ENCODE measurements around the gene NECAP2. TPM values are rescaled to one million over a fixed set of nuclear protein-coding genes. Genes with fewer than 3 reads are reported as not detected.
A peak's percentile ranks its signal among the peaks of the same experiment; 100 is the strongest.

The NECAP2 gene
- total RNA-seq, 2 experiments from 2014 or later = 76.4 to 82.0 TPM

DNA sequence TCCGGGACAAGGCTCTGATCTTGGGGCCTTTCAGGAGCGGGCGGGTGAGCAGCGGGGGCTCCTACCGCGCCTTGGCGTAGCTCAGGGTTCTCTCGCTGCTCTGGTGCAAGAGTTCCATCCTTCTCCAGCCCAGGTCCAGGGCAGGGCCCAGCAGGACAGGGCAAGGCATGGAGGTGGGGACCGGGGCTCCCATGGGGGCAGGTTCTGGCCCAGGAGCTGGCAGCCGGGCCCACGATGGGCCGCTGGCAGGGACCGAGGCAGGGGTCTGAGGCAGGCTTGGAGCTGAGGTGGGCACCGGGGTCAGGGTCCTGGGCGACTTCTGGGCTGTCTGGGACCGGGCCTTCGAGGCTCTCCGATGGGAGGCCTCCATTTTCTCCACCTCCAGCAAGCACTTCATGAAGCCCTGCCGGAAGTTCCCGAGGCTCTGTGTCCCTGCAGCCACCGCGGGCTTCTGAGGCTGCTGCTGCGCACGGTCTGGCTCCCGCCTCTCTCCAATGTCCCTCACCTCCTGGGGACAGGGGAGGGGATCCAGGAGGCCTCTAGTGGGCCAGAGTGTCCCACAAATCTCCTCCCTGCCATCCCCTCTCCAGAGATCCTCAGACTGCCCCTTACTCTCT, 30.9 kb upstream of the NECAP2 start:
- Mint-ChIP-seq H3K27ac (no peak overlapping the region), H3K9me3 (no peaks in the 10 kb centered on the region), H3K4me3 (no peak overlapping the region), H3K27me3 (no peaks in the 10 kb centered on the region), H3K4me1 (ENCODE audit: low read depth) (no peaks in the 10 kb centered on the region), H3K36me3 (no peaks in the 10 kb centered on the region)
- CTCF ChIA-PET = no interaction called here
- intact Hi-C loops (cut with micrococcal nuclease) = no loop called here
- POLR2A ChIA-PET = no interaction called here
- no peak for DNase-seq

DNA sequence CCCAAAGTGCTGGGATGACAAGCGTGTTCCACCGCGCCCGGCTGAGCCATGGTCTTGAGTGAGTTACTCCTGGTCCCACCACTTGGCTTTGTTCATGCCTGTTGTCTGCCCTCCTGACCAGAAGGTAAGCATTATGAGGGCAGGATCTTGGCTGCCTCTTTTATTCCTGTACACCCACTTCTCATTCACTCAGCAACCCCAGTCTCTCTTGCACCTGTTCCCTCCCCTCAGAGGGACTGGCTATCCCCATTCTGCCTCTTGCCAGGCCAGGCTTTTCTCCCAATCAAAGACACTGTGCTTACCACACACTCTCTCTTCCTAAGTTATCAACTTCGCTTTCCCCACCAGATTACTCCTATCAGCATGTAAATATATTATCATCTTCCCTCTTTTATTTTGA, 29.7 kb upstream of the NECAP2 start:
- ChIA-PET POLR2A (no interaction called here), CTCF (no interaction called here)
- Mint-ChIP-seq H3K9me3 (no peaks in the 10 kb centered on the region), H3K27me3 (no peaks in the 10 kb centered on the region), H3K27ac (no peak overlapping the region), H3K4me3 (no peak overlapping the region), H3K36me3 (no peaks in the 10 kb centered on the region), H3K4me1 (ENCODE audit: low read depth) (no peaks in the 10 kb centered on the region)
- no peak for DNase-seq
- intact Hi-C loops (cut with micrococcal nuclease) = no loop called here

DNA sequence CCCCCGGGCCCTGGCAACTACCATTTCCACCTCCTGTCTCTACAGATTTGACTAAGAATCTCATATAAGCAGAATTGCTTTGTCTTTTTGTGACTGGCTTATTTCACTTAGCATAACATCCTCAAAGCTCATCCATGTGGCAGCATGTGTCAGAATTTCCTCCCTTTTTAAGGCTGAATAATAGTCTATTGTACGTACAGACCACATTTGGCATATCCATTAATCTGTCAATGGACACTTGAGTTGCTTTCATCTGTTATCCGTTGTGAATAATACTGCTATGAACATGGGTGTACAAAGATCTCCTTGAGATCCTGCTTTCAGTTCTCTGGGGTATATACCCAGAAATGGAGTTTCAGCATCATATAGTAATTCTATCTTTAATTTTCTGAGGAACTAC, 27.3 kb upstream of the NECAP2 start:
- DNase-seq = no peak
- POLR2A ChIA-PET = no interaction called here
- Mint-ChIP-seq H3K27ac (no peak overlapping the region), H3K27me3 (no peaks in the 10 kb centered on the region), H3K9me3 (no peaks in the 10 kb centered on the region), H3K4me1 (ENCODE audit: low read depth) (peaks cover 3% of the 10 kb centered on the region), H3K4me3 (no peak overlapping the region), H3K36me3 (no peaks in the 10 kb centered on the region)
- CTCF ChIA-PET = no interaction called here
- intact Hi-C loops (cut with micrococcal nuclease) = no loop called here

DNA sequence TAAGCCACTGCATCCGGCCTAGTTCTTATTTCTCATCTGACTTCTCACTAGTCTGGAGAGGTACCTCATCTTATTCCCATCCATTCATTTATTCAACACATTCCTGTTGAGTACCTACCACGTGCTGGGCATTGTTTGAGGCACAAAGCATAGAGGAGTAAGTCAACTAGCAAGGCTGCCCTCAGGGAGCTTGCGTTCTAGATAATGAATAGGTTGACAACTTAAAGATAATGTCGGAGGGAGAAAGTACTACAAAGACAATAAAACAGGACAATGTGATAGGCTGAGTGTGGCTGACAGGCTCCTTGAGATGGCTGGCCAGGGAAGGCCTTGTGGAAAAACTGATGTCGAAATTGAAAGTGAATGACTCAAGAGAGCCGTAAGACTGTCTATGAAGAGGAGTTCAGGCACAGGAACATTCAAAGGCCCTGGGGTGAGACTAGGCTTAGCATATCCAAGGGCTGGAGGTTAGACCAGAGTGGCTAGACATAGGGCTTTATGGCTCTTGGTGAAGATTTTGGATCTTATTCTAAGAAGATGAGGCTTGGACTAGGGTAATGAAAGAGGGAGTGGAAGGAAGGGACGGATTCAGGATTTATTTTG, 21.6 kb upstream of the NECAP2 start:
- Mint-ChIP-seq H3K4me1 (ENCODE audit: low read depth) (peaks cover 32% of the 10 kb centered on the region), H3K9me3 (no peaks in the 10 kb centered on the region), H3K36me3 (no peaks in the 10 kb centered on the region), H3K27me3 (no peaks in the 10 kb centered on the region), H3K27ac (peak overlapping the region; percentile 3), H3K4me3 (no peak overlapping the region)
- DNase-seq = peak; percentile 30
- intact Hi-C loops (cut with micrococcal nuclease) = loop anchor here (2.0 kb wide), 1 partner anchor 32 kb away; no protein-coding TSS in a partner anchor
- CTCF ChIA-PET = no interaction called here
- POLR2A ChIA-PET = no interaction called here

DNA sequence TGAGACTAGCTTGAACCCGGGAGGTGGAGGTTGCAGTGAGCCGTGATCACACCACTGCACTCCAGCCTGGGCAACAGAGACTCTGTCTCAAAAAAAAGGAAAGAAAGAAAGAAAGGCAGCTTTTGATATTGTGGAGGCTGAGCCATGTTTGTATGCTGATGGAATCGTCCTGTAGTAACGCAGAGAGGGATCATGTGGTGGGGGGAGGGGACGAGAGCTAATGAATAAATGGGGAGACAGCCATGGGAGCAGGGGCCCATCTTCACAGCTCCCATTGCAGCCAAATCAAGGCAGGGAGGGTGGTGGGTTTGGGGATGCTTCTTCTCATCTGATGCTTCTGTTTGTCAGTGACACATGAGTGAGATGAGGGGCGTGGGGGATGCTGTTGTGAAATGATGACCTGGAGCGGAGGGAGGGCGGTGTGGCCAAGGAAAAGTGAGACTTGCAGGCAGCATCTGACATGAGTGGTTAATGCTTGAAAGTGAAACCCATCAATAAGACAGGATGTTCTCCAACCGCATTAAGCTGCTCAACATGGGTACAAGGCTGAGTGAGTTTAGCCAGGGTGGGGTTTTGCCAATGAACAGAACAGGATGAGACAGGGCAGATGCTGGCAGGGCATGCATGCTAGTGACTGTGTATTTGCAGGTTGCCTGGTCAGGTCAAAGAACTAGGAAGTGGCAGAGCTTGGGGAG, 20.0 kb upstream of the NECAP2 start:
- peak; percentile 91 for DNase-seq
- intact Hi-C loops (cut with micrococcal nuclease) = loop anchor here (1.0 kb wide), 2 partner anchors 21 to 53 kb away; partner anchors contain the start of gene SZRD1
- H3K9me3 Mint-ChIP-seq = no peaks in the 10 kb centered on the region
- H3K4me1 Mint-ChIP-seq (ENCODE audit: low read depth) = peaks cover 32% of the 10 kb centered on the region
- ChIA-PET POLR2A (interaction anchor here (0.9 to 1.4 kb wide), 5 partner anchors 20 to 93 kb away, joined by 3 to 7 read pairs (median 4); partner anchors contain the start of gene NECAP2), CTCF (interaction anchor here (0.6 to 3.4 kb wide), 2 partner anchors 20 to 347 kb away, joined by 3 to 17 read pairs; partner anchors contain the start of genes FAM131C and NECAP2)
- H3K27ac Mint-ChIP-seq = peak overlapping the region; percentile 72
- peak overlapping the region; percentile 17 for H3K4me3 Mint-ChIP-seq
- no peaks in the 10 kb centered on the region for H3K27me3 Mint-ChIP-seq
- H3K36me3 Mint-ChIP-seq = no peaks in the 10 kb centered on the region

DNA sequence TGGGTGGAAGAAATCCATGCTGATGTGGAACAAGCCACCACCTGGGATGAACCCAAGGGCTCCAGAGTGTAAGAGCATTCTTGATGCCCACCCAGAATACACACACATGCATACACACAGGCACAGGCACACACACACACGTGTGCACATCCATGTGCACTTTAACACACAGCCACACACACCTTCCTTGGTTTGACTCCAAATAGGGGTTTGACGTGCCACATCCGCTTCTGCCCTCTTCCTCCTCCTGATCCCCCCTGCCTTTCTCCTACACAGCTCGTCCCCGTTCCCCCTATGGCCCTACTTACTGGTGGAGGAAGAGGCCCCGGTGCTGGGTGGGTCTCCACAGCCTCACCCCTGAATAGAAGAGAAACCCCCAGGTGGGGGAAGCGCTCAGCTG, 19.3 kb upstream of the NECAP2 start:
- ChIA-PET CTCF (interaction anchor here (3.4 kb wide), 1 partner anchor 19 kb away, joined by 17 read pairs; the partner anchor contains the start of gene NECAP2), POLR2A (interaction anchor here (0.9 to 1.4 kb wide), 4 partner anchors 19 to 53 kb away, joined by 3 to 7 read pairs (median 4); partner anchors contain the start of gene NECAP2)
- peak overlapping the region; percentile 17 for H3K4me3 Mint-ChIP-seq
- no peaks in the 10 kb centered on the region for H3K36me3 Mint-ChIP-seq
- intact Hi-C loops (cut with micrococcal nuclease) = no loop called here
- H3K4me1 Mint-ChIP-seq (ENCODE audit: low read depth) = peaks cover 32% of the 10 kb centered on the region
- no peaks in the 10 kb centered on the region for H3K9me3 Mint-ChIP-seq
- H3K27ac Mint-ChIP-seq = peak overlapping the region; percentile 72
- peak; percentile 16 for DNase-seq
- H3K27me3 Mint-ChIP-seq = no peaks in the 10 kb centered on the region

DNA sequence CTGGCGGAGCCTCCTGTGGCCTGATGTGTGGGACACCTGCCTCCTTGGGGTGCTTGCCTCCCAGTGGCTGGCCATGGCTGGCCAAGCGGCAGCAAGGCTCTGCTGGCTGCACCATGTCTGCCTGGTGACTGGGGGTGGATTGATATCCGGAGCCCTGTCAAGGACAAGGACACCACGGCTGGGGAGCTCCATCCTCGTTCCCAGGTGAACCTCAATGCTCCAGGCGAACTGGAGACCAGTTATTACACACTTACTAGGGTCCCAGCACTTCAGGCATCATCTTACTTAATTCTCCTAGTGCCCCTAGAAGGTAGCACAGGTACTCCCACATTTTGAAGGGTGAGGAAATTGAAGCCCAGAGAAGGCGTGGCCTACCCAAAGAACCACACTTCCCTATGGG, 18.5 kb upstream of the NECAP2 start:
- no peak for DNase-seq
- no peak overlapping the region for H3K4me3 Mint-ChIP-seq
- intact Hi-C loops (cut with micrococcal nuclease) = no loop called here
- H3K27me3 Mint-ChIP-seq = no peaks in the 10 kb centered on the region
- POLR2A ChIA-PET = no interaction called here
- H3K27ac Mint-ChIP-seq = no peak overlapping the region
- H3K9me3 Mint-ChIP-seq = no peaks in the 10 kb centered on the region
- H3K4me1 Mint-ChIP-seq (ENCODE audit: low read depth) = peaks cover 32% of the 10 kb centered on the region
- CTCF ChIA-PET = interaction anchor here (3.4 kb wide), 1 partner anchor 18 kb away, joined by 17 read pairs; the partner anchor contains the start of gene NECAP2
- no peaks in the 10 kb centered on the region for H3K36me3 Mint-ChIP-seq

DNA sequence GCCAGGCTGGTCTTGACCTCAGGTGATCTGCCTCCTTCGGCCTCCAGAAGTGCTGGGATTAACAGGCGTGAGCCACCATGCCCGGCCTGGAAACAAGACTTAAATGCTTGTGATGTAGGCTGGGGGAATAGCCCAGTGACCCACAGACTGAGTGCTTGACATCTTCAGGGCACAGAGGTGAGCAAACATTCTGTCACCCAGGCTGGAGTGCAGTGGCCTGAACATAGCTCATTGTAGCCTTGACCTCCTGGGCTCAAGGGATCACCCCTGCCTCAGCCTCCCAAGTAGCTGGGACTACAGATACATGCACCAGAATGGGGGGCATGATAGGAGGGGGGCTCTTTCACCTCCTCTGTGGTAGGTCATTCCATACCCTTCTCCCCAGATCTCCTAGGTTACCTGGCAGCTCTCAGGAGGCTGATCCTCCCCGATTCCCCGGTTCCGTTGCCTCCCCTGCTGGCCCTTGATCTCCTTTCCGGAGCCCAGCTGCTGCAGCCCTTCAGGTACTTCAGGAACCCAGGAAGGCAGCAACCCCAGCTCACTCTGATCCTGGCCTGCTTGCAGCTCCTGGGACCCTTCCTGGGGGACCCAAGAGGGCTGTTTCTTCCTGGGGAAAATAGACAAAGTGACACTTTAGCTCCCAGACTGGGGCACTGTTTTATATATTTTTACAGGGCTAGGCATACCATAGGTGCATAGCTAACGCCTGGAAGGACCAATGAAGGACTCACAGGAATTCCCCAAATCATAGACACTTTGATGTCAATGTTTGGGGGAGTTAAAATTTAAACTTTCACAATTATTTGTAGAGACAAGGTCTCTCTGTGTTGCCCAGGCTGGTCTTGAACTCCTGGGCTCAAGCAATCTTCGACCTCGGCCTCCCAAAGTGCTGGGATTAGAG, 15.1 kb upstream of the NECAP2 start:
- H3K4me1 Mint-ChIP-seq (ENCODE audit: low read depth) = peaks cover 13% of the 10 kb centered on the region
- no peak overlapping the region for H3K27ac Mint-ChIP-seq
- no peaks in the 10 kb centered on the region for H3K9me3 Mint-ChIP-seq
- H3K4me3 Mint-ChIP-seq = no peak overlapping the region
- no peak for DNase-seq
- intact Hi-C loops (cut with micrococcal nuclease) = no loop called here
- no peaks in the 10 kb centered on the region for H3K36me3 Mint-ChIP-seq
- H3K27me3 Mint-ChIP-seq = no peaks in the 10 kb centered on the region
- CTCF ChIA-PET = interaction anchor here (1.0 to 2.1 kb wide), 2 partner anchors 14 to 15 kb away, joined by 4 to 7 read pairs; partner anchors contain the start of gene NECAP2
- POLR2A ChIA-PET = no interaction called here

DNA sequence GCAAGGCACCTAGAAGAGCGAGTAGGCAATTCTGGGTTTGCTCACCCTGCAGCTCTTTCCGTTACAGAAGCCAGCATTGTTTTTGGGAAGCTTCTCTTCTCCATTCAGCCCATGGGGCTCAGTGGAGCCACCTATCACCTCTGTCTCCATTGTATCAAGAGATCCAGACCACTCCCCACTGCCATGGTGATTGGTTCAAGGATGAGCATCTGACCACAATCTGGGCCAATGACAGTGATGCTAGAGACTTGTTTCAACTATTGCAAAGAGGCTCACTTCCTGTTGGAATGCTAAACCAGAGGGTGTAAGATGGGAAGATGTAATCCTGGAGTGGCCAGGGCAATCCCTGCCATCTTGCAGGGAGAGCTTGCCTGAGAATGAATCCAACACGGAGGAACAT, 9.9 kb upstream of the NECAP2 start:
- DNase-seq = no peak
- Mint-ChIP-seq H3K27ac (no peak overlapping the region), H3K27me3 (no peaks in the 10 kb centered on the region), H3K4me3 (no peak overlapping the region), H3K36me3 (no peaks in the 10 kb centered on the region), H3K4me1 (ENCODE audit: low read depth) (peaks cover 3% of the 10 kb centered on the region), H3K9me3 (no peaks in the 10 kb centered on the region)
- POLR2A ChIA-PET = no interaction called here
- CTCF ChIA-PET = interaction anchor here (1.3 kb wide), 1 partner anchor 10 kb away, joined by 4 read pairs; no protein-coding TSS in a partner anchor
- intact Hi-C loops (cut with micrococcal nuclease) = no loop called here

DNA sequence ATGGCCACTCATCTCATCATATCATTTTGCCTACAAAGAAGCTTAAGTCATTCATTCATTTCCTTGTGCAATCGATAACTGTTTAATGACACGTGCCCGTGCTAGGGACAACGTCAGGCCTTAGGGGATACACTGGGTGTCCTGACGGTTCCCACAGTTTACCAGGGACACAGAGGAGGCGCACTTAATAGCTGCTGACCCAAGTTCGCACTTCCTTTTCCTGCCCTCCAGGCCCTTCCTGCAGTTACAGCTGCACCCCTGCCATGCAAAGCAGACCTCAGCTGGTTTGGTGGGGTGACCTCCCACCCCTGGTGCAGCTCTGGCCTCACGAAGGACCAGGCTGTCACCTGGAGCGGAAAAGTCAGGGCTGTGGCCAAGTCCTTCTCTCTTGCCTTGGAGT, 7.5 kb upstream of the NECAP2 start:
- POLR2A ChIA-PET = interaction anchor here (0.6 kb wide), 1 partner anchor 44 kb away, joined by 3 read pairs; no protein-coding TSS in a partner anchor
- Mint-ChIP-seq H3K9me3 (no peaks in the 10 kb centered on the region), H3K27me3 (no peaks in the 10 kb centered on the region), H3K4me1 (ENCODE audit: low read depth) (peaks cover 3% of the 10 kb centered on the region), H3K36me3 (no peaks in the 10 kb centered on the region), H3K27ac (no peak overlapping the region), H3K4me3 (no peak overlapping the region)
- no peak for DNase-seq
- CTCF ChIA-PET = no interaction called here
- intact Hi-C loops (cut with micrococcal nuclease) = no loop called here

DNA sequence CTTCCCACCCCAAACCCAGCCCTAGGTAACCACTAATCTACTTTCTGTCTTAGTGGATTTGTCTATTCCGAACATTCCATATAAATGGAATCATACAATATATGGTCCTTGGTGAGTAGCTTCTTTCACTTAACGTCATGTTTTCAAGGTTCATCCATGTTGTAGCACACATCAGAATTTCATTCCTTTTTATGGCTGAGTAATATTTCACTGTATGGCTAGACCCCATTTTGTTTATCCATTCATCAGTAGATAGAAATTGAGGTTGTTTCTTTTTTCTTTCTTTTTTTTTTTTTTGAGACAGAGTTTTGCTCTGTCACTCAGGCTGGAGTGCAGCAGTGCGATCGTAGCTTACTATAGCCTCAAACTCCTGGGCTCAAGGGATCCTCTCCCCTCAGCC, 6.5 kb upstream of the NECAP2 start:
- ChIA-PET CTCF (interaction anchor here (0.6 kb wide), 1 partner anchor 71 kb away, joined by 3 read pairs; no protein-coding TSS in a partner anchor), POLR2A (no interaction called here)
- H3K27ac Mint-ChIP-seq = no peak overlapping the region
- H3K27me3 Mint-ChIP-seq = no peaks in the 10 kb centered on the region
- H3K4me3 Mint-ChIP-seq = no peak overlapping the region
- peaks cover 3% of the 10 kb centered on the region for H3K4me1 Mint-ChIP-seq (ENCODE audit: low read depth)
- no peaks in the 10 kb centered on the region for H3K36me3 Mint-ChIP-seq
- no peaks in the 10 kb centered on the region for H3K9me3 Mint-ChIP-seq
- no peak for DNase-seq
- intact Hi-C loops (cut with micrococcal nuclease) = no loop called here

Measured in activated CD4-positive, alpha-beta memory T cell treated with anti-CD3 and anti-CD28 coated beads for 36 hours (primary cell).